Left ventricle myocardium inferior (tissue), 1 donor: ENCODE data around the gene NRIP2. TPM values are rescaled to one million over a fixed set of nuclear protein-coding genes. Genes with fewer than 3 reads are reported as not detected.

Experiments used
- DNase-seq: peaks from one replicate; pipeline ENCODE4 v3.0.0-alpha.2; 2020
- H3K27ac ChIP-seq: fragments of 200-600 bp; replicated peaks from 2 replicates; pipeline ENCODE4 v1.8.0; 2021
- H3K27me3 ChIP-seq: fragments of 200-600 bp; 2 replicates; pipeline ENCODE4 v1.8.0; 2021; ENCODE audit warnings: low read depth
- H3K36me3 ChIP-seq: fragments of 200-600 bp; 2 replicates; pipeline ENCODE4 v1.8.0; 2021
- H3K4me1 ChIP-seq: fragments of 200-600 bp; 2 replicates; pipeline ENCODE4 v1.8.0; 2021
- H3K4me3 ChIP-seq: fragments of 200-600 bp; 2 replicates; pipeline ENCODE4 v1.8.0; 2021; ENCODE audit warnings: mild to moderate bottlenecking, moderate library complexity
- H3K9me3 ChIP-seq: fragments of 200-600 bp; replicated peaks from 2 replicates; pipeline ENCODE4 v1.8.0; 2021
- intact Hi-C: fragments of 100-400 bp; cut with micrococcal nuclease; formaldehyde crosslinking; loops from one replicate; pipeline ENCODE4 v1.11.0; 2022
- total RNA-seq: library from RNA; stranded (reverse); fragmentation: NEBNext Ultra II Directional; extraction: Animal tissue kit (Norgen Biotek cat#: 25700); gene quantifications from one replicate; pipeline ENCODE4 v1.2.1, GENCODE V29; 2021
- TF ChIP-seq, protein P1 (sequence below): fragments of 200-600 bp; IDR thresholded peaks from 2 replicates; pipeline ENCODE4 v1.8.0; 2021; ENCODE audit warnings: antibody characterized with exemption, mild to moderate bottlenecking, borderline replicate concordance
- donor health status: DM: no; HTN: yes; CAD: no; lungs with severe emphysema.

Gene NRIP2
- total RNA-seq, 1 donor from 2014 or later = 1.2 TPM

DNA sequence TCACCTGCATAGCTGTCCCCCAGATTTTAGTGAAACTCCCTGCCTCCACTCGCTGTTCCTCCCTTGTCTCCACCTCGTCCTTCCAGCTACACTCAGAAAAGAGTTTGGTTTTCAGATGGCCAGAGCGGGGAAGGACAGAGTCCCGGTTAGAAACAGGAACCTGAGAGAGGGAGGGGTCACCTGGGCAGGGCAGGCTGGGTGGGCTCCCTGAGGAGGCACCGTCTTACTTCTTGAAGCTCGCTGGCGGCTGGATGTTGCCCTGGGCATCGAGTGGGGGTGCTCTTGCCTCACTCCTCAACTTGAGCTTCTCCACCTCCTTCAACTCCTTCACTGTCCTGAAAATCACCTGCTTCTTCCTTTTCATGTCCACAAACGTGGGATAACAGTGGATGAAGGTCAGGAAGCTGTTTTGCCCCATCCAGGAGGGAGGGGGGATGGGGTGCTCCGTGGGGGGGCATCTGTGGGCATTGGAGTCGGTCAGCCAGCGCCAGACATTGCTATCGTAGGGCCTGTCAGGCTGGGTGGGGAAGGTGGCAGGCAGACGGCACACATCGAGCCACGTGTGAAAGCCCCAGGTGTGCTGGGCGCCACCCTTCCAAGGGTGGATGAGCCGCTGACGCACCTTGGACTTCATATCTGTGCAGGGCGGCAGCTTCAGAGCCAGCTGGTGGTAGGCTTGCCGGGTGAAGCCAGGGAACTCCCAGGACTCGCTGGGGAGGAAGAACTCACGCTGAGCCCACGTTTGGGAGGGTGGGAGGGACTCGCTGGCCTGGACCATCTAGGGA is 20.0 kb upstream of the NRIP2 start:
- peaks cover 4% of the 10 kb centered on the region for H3K4me1 ChIP-seq
- H3K27ac ChIP-seq = no peak overlapping the region
- no peak for DNase-seq

DNA sequence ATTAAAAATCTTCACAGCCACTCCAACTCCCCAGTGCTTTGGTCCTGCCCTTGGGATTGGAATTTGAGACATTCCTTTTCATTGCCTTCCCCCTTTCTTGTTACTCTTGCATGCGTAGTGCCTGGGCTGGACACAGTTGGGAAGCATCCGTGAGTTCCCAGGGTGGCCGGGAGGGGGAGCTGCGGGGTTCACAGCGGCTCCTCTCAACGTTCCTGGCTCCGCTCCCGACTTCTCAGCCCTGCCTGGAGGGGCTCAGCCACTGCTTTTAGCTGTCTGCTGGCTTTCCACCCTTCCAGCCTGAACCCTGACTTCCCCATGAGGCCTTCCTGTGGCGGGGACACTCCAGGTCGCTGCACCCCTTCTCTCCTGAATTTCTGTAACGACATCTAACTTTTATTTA is 18.8 kb upstream of the NRIP2 start:
- DNase-seq = peak; percentile 84
- no peaks in the 10 kb centered on the region for H3K27me3 ChIP-seq
- TF ChIP-seq, protein P1, sequence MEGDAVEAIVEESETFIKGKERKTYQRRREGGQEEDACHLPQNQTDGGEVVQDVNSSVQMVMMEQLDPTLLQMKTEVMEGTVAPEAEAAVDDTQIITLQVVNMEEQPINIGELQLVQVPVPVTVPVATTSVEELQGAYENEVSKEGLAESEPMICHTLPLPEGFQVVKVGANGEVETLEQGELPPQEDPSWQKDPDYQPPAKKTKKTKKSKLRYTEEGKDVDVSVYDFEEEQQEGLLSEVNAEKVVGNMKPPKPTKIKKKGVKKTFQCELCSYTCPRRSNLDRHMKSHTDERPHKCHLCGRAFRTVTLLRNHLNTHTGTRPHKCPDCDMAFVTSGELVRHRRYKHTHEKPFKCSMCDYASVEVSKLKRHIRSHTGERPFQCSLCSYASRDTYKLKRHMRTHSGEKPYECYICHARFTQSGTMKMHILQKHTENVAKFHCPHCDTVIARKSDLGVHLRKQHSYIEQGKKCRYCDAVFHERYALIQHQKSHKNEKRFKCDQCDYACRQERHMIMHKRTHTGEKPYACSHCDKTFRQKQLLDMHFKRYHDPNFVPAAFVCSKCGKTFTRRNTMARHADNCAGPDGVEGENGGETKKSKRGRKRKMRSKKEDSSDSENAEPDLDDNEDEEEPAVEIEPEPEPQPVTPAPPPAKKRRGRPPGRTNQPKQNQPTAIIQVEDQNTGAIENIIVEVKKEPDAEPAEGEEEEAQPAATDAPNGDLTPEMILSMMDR = peak; percentile 88
- no peaks in the 10 kb centered on the region for H3K9me3 ChIP-seq
- intact Hi-C loops = no loop called here
- H3K36me3 ChIP-seq = no peaks in the 10 kb centered on the region
- peaks cover 4% of the 10 kb centered on the region for H3K4me1 ChIP-seq
- H3K27ac ChIP-seq = no peak overlapping the region
- no peak overlapping the region for H3K4me3 ChIP-seq

More for the DNA sequence above, 20.0 kb upstream of the NRIP2 start:
- TF ChIP-seq, protein P1 = no peak
- H3K36me3 ChIP-seq = no peaks in the 10 kb centered on the region
- intact Hi-C loops = no loop called here
- H3K9me3 ChIP-seq = no peaks in the 10 kb centered on the region
- no peak overlapping the region for H3K4me3 ChIP-seq
- no peaks in the 10 kb centered on the region for H3K27me3 ChIP-seq

DNA sequence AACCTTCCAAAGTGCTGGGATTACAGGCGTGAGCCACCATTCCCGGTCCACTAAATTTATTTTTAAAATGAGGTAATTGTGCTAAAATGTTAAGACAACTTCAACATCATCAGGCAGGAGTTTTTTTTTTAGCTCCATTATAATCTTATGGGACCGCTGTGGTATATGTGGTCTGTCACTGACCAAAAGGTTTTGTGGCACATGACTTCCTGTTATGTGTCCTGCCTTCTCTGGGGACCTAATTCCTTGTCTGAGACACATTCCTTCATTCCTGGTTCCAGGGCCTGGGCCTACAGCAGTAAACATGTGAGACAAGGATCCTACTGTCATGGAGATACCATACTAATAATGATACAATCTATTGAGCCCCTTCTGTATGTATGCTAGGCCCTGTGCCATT is 17.1 kb upstream of the NRIP2 start:
- TF ChIP-seq, protein P1 = no peak
- DNase-seq = no peak
- peaks cover 4% of the 10 kb centered on the region for H3K4me1 ChIP-seq
- no peaks in the 10 kb centered on the region for H3K36me3 ChIP-seq
- H3K27me3 ChIP-seq = no peaks in the 10 kb centered on the region
- H3K27ac ChIP-seq = no peak overlapping the region
- H3K9me3 ChIP-seq = no peaks in the 10 kb centered on the region
- intact Hi-C loops = no loop called here
- no peak overlapping the region for H3K4me3 ChIP-seq

DNA sequence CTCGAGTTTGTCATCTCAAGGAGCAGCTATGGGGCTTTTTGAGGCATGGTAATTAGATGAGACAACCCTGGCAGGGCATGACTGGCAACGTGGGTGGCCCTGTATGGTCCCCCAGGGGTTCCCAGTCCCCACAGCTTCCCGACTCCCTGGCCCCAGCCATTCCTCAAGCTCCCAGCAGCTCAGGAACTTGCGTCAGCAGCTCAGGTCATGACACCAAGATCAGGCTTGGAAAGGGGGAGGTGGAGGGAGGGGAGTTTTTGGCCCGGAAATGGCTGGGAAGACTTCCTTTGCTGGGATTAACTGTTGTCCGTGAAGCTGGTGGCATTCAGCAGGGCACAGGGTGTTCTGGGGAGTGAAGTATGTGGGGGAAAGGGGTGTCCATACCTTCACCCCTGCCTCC is 10.4 kb upstream of the NRIP2 start:
- Histone ChIP-seq H3K9me3 (no peaks in the 10 kb centered on the region), H3K4me1 (peaks cover 17% of the 10 kb centered on the region), H3K27me3 (no peaks in the 10 kb centered on the region), H3K27ac (peak overlapping the region; percentile 43), H3K36me3 (no peaks in the 10 kb centered on the region), H3K4me3 (no peak overlapping the region)
- TF ChIP-seq, protein P1 = no peak
- DNase-seq = peak; percentile 28
- intact Hi-C loops = no loop called here

DNA sequence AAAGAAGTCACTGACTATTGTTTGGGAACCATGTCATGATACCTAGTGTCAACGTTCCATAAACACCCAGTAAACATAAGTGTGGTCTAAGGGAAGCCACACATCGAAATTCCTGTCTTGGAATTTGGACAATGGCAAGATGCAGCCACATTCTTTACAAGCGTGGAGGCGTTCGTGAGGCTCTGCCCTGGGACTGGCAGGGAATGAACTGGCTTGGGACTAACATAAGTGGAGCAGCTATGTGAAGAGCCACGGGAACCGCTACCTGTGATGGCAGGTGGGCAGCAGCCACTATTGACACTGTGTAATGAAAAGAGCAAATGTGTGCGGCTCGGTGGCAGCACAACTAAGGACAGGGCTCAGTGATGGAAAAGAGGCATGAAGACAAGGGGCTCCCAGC is 10.0 kb upstream of the NRIP2 start:
- peak overlapping the region; percentile 43 for H3K27ac ChIP-seq
- no peak for DNase-seq
- no peaks in the 10 kb centered on the region for H3K27me3 ChIP-seq
- intact Hi-C loops = no loop called here
- peaks cover 17% of the 10 kb centered on the region for H3K4me1 ChIP-seq
- no peaks in the 10 kb centered on the region for H3K9me3 ChIP-seq
- TF ChIP-seq, protein P1 = no peak
- no peak overlapping the region for H3K4me3 ChIP-seq
- H3K36me3 ChIP-seq = no peaks in the 10 kb centered on the region
